ENCODE measurements around the gene ZNF418. TPM values are rescaled to one million over a fixed set of nuclear protein-coding genes. Genes with fewer than 3 reads are reported as not detected.
A peak's percentile ranks its signal among the peaks of the same experiment; 100 is the strongest.
"Not testable (repeated sequence)": the region's sequence is repeated elsewhere in the genome, so short reads cannot be mapped to it uniquely, and the experiment has no call there.

The ZNF418 gene
- total RNA-seq, 1 donor from 2014 or later = 11.0 TPM

- intact Hi-C loops (cut with DNase I) = loop anchor here (2.0 kb wide), 1 partner anchor 165 kb away; no protein-coding TSS in a partner anchor
- DNase-seq (ENCODE audit: missing footprints) (no peak), ATAC-seq (no peak)
These were observed 31.5 kb downstream of the ZNF418 start for GRCh38 chr19:57903618-57904184.

GRCh38 chr19:57900311-57900710, 34.9 kb downstream of the ZNF418 start:
- intact Hi-C loops (cut with DNase I) = no loop called here
- DNase-seq (ENCODE audit: missing footprints) (no peak), ATAC-seq (no peak)

GRCh38 chr19:57890706-57891105, 44.5 kb downstream of the ZNF418 start:
- intact Hi-C loops (cut with DNase I); DNase-seq (ENCODE audit: missing footprints); ATAC-seq: not testable (repeated sequence)

- intact Hi-C loops (cut with DNase I) = no loop called here
These were observed 46.5 kb downstream of the ZNF418 start, which contains the start of gene ZNF814 for GRCh38 chr19:57888560-57889231. Gene ZNF814, minus strand, starts transcription at chr19:57889037. Its CDS starts 235 bp downstream, at chr19:57888802.

GRCh38 chr19:57888107-57888559, 47.1 kb downstream of the ZNF418 start:
- no peak for DNase-seq (ENCODE audit: missing footprints)
- ATAC-seq = no peak
- intact Hi-C loops (cut with DNase I) = no loop called here

More at GRCh38 chr19:57888560-57889231, 46.5 kb downstream of the ZNF418 start, which contains the start of gene ZNF814:
- DNase-seq (ENCODE audit: missing footprints) = peak; percentile 90
- ATAC-seq = peak; percentile 90

GRCh38 chr19:57887195-57887941, 47.8 kb downstream of the ZNF418 start:
- ATAC-seq = no peak
- intact Hi-C loops (cut with DNase I) = no loop called here
- no peak for DNase-seq (ENCODE audit: missing footprints)

GRCh38 chr19:57886046-57886445, 49.2 kb downstream of the ZNF418 start:
- intact Hi-C loops (cut with DNase I) = no loop called here
- ATAC-seq = no peak
- DNase-seq (ENCODE audit: missing footprints) = no peak

- ATAC-seq; DNase-seq (ENCODE audit: missing footprints); intact Hi-C loops (cut with DNase I): not testable (repeated sequence)
These were observed 61.1 kb downstream of the ZNF418 start for GRCh38 chr19:57873883-57874799.

GRCh38 chr19:57872450-57872849, 62.8 kb downstream of the ZNF418 start:
- intact Hi-C loops (cut with DNase I) = no loop called here
- no peak for DNase-seq (ENCODE audit: missing footprints)
- ATAC-seq = no peak

Other genes starting within 250 kb of the ZNF418 start
- gene ZNF154, start 226.2 kb downstream of the ZNF418 start, total RNA-seq = 3.3 TPM
- gene ZNF671, start 207.8 kb downstream of the ZNF418 start, total RNA-seq = 5.8 TPM
- 12.5 TPM for gene ZNF776, start 188.6 kb downstream of the ZNF418 start, total RNA-seq
- gene ZNF586, start 165.7 kb downstream of the ZNF418 start, total RNA-seq = 9.7 TPM
- 4.7 TPM for gene ZNF552, start 120.5 kb downstream of the ZNF418 start, total RNA-seq
- gene ZNF587B, start 105.1 kb downstream of the ZNF418 start, total RNA-seq = 7.5 TPM
- 16.4 TPM for gene ZNF587, start 85.5 kb downstream of the ZNF418 start, total RNA-seq
- gene ZNF814, start 46.4 kb downstream of the ZNF418 start, total RNA-seq = 12.7 TPM
- 9.5 TPM for gene ZNF417, start 18.8 kb downstream of the ZNF418 start, total RNA-seq
- 9.3 TPM for gene ZNF256, start 12.3 kb upstream of the ZNF418 start, total RNA-seq
- 2.2 TPM for gene C19orf18, start 39.1 kb upstream of the ZNF418 start, total RNA-seq
- 11.8 TPM for gene ZNF606, start 67.4 kb upstream of the ZNF418 start, total RNA-seq
- not detected for gene ZSCAN1, start 98.6 kb upstream of the ZNF418 start, total RNA-seq
- gene ZNF135, start 123.9 kb upstream of the ZNF418 start, total RNA-seq = 3.7 TPM
- gene ZSCAN18, start 162.8 kb upstream of the ZNF418 start, total RNA-seq = 65.8 TPM
- 7.0 TPM for gene ZNF329, start 215.4 kb upstream of the ZNF418 start, total RNA-seq
- gene ZNF274, start 247.7 kb upstream of the ZNF418 start, total RNA-seq = 17.8 TPM